Mesenchymal stem cell (in vitro differentiated cells and primary cell): ENCODE measurements around the gene ACSM4.

Experiments used
- DNase-seq: peaks from one replicate; pipeline ENCODE4 v3.0.0-alpha.2; 2013
- H2AFZ ChIP-seq: one replicate; pipeline ENCODE4 v1.6.1; 2013; ENCODE audit warnings: low read depth, mild to moderate bottlenecking, control low read depth, inconsistent platforms, low read length, moderate library complexity
- H2AK5ac ChIP-seq: 2 replicates; pipeline ENCODE4 v1.6.1; 2013; ENCODE audit warnings: low read length, moderate library complexity, mild to moderate bottlenecking, inconsistent platforms; ENCODE audit not compliant: severe bottlenecking
- H2BK120ac ChIP-seq: one replicate; pipeline ENCODE4 v1.6.1; 2013; ENCODE audit warnings: low read depth, mild to moderate bottlenecking, inconsistent platforms, low read length, moderate library complexity
- H2BK12ac ChIP-seq, 2 experiments: one replicate each; pipeline ENCODE4 v1.6.1; 2013; ENCODE audit warnings: inconsistent platforms in 2 of 2, low read length in 2 of 2, mild to moderate bottlenecking in 2 of 2, moderate library complexity in 2 of 2, control low read depth in 1 of 2
- H2BK15ac ChIP-seq: one replicate; pipeline ENCODE4 v1.6.1; 2013; ENCODE audit warnings: mild to moderate bottlenecking, low read depth, inconsistent platforms; ENCODE audit not compliant: poor library complexity, severe bottlenecking
- H2BK5ac ChIP-seq: 2 replicates; pipeline ENCODE4 v1.6.1; 2013; ENCODE audit warnings: low read depth, mild to moderate bottlenecking, low read length, control low read depth, inconsistent platforms; ENCODE audit not compliant: poor library complexity, severe bottlenecking
- H3K14ac ChIP-seq, 2 experiments: one replicate each; pipeline ENCODE4 v1.6.1; 2013; ENCODE audit warnings: inconsistent platforms in 2 of 2, low read length in 2 of 2, control low read depth in 1 of 2, mild to moderate bottlenecking in 1 of 2, moderate library complexity in 1 of 2
- H3K18ac ChIP-seq, 2 experiments: one replicate each; pipeline ENCODE4 v1.6.1; 2013; ENCODE audit warnings: inconsistent platforms in 2 of 2, low read length in 2 of 2, control low read depth in 1 of 2, low read depth in 1 of 2, mild to moderate bottlenecking in 1 of 2
- H3K23ac ChIP-seq, 2 experiments: one replicate each; pipeline ENCODE4 v1.6.1; 2013; ENCODE audit warnings: inconsistent platforms in 2 of 2, low read length in 2 of 2, mild to moderate bottlenecking in 2 of 2, moderate library complexity in 2 of 2, control low read depth in 1 of 2
- H3K27ac ChIP-seq: 2 replicates; pipeline ENCODE4 v1.5.1; 2013; ENCODE audit warnings: mild to moderate bottlenecking, moderate library complexity, low read length, control low read depth, inconsistent platforms; ENCODE audit not compliant: poor library complexity, severe bottlenecking
- H3K27me3 ChIP-seq, 2 experiments: 2 replicates each; pipeline versions ENCODE4 v1.6.1 to v1.7.0; 2013; ENCODE audit warnings: low read length in 2 of 2, mild to moderate bottlenecking in 2 of 2, moderate library complexity in 2 of 2, control low read depth in 1 of 2, inconsistent platforms in 1 of 2; ENCODE audit not compliant: control insufficient read depth in 1 of 2, insufficient read depth in 1 of 2
- H3K36me3 ChIP-seq, 2 experiments: 2 replicates each; pipeline versions ENCODE4 v1.6.1 to v1.7.0; 2013; ENCODE audit warnings: low read length in 2 of 2, control low read depth in 1 of 2, inconsistent platforms in 1 of 2, low read depth in 1 of 2, mild to moderate bottlenecking in 1 of 2; ENCODE audit not compliant: insufficient read depth in 2 of 2, control insufficient read depth in 1 of 2
- H3K4ac ChIP-seq, 2 experiments: one replicate each; pipeline ENCODE4 v1.6.1; 2013; ENCODE audit warnings: inconsistent platforms in 2 of 2, low read length in 2 of 2, mild to moderate bottlenecking in 2 of 2, moderate library complexity in 2 of 2, control low read depth in 1 of 2, low read depth in 1 of 2
- H3K4me1 ChIP-seq: 2 replicates; pipeline ENCODE4 v1.6.1; 2013; ENCODE audit warnings: low read depth, low read length, control low read depth; ENCODE audit not compliant: control insufficient read depth, insufficient read depth
- H3K4me2 ChIP-seq: 2 replicates; pipeline ENCODE4 v1.6.1; 2013; ENCODE audit warnings: low read length, mild to moderate bottlenecking, inconsistent platforms; ENCODE audit not compliant: poor library complexity, severe bottlenecking
- H3K4me3 ChIP-seq, 2 experiments: 2 replicates each; pipeline versions ENCODE4 v1.5.1 to v1.7.0; 2013; ENCODE audit warnings: low read length in 2 of 2, mild to moderate bottlenecking in 2 of 2, control low read depth in 1 of 2, low read depth in 1 of 2; ENCODE audit not compliant: insufficient read depth in 1 of 2
- H3K79me1 ChIP-seq: replicated peaks from 2 replicates; pipeline ENCODE4 v1.6.1; 2013; ENCODE audit warnings: mild to moderate bottlenecking, control low read depth, low read length, inconsistent platforms; ENCODE audit not compliant: poor library complexity, severe bottlenecking
- H3K9ac ChIP-seq: 2 replicates; pipeline ENCODE4 v1.7.0; 2013; ENCODE audit warnings: mild to moderate bottlenecking, low read length, moderate library complexity
- H3K9me3 ChIP-seq: 2 replicates; pipeline ENCODE4 v1.7.0; 2013; ENCODE audit warnings: mild to moderate bottlenecking, low read length; ENCODE audit not compliant: control insufficient read depth
- H4K8ac ChIP-seq: one replicate; pipeline ENCODE4 v1.6.1; 2013; ENCODE audit warnings: inconsistent platforms, mild to moderate bottlenecking, low read length, moderate library complexity
- H4K91ac ChIP-seq: one replicate; pipeline ENCODE4 v1.6.1; 2013; ENCODE audit warnings: mild to moderate bottlenecking, low read length, inconsistent platforms
- WGBS: methylation state at CpG from one replicate; pipeline ENCODE4 v1.1.7; 2013; ENCODE audit warnings: mixed read lengths; 5-methylcytosine and 5-hydroxymethylcytosine counted together

ACSM4 gene

DNA sequence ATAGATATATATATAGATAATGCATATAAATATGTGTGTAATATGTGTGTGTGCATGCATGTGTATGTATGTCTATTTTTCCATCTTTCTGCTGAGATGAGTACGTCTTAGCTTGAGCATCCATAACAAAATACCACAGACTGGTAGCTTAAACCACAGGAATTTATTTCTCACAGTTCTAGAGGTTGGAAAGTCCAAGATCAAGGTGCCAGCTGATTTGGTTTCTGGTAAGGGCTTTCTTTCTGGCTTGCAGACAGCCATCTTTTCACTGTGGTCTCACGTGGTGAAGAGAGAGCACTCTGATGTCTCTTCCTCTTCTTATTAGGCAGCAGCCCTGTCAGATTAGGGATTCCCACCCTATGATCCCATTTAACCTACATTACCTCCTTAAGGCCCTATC is 47.3 kb downstream of the ACSM4 start:
- Histone ChIP-seq H2BK12ac (no peak overlapping the region), H2BK5ac (no peak overlapping the region), H3K14ac (no peak overlapping the region), H3K23ac (no peak overlapping the region), H3K4me2 (no peak overlapping the region), H3K36me3 (no peaks in the 10 kb centered on the region), H3K79me1 (no peaks in the 10 kb centered on the region), H2AFZ (no peak overlapping the region), H3K4me3 (no peak overlapping the region), H3K4me1 (no peaks in the 10 kb centered on the region), H3K27me3 (peaks cover 0 to 6% of the 10 kb centered on the region in 2 experiments), H3K9ac (no peak overlapping the region), H2BK15ac (no peak overlapping the region), H4K8ac (no peak overlapping the region), H3K27ac (no peak overlapping the region), H2BK120ac (no peak overlapping the region), H3K18ac (no peak overlapping the region), H4K91ac (no peak overlapping the region), H3K9me3 (no peaks in the 10 kb centered on the region), H2AK5ac (no peak overlapping the region), H3K4ac (no peak overlapping the region)
- no peak for DNase-seq
- WGBS: 80% methylated on average over 1 of the region's 2 CpGs

DNA sequence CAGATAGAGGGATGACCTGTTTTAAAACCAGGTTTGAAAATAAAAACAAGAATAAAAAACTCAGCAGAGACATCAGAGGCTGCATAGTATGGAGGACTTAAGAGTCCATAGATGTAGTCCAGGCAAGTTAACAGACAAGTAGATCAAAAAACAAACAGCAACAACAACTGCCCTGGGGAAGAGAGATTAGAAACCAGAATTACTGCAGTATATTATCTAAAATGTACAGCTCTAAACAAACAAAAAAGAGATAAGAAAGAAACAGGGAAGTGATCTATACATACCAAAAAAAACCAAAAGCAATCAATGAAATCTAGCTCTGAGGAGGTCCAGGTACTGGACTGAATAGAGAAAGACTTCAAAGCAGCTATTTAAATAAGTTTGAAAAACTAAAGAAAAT is 48.8 kb downstream of the ACSM4 start:
- Histone ChIP-seq H3K9ac (no peak overlapping the region), H3K9me3 (no peaks in the 10 kb centered on the region), H4K8ac (no peak overlapping the region), H3K4me1 (no peaks in the 10 kb centered on the region), H2AK5ac (no peak overlapping the region), H2BK15ac (no peak overlapping the region), H3K14ac (no peak overlapping the region), H3K23ac (no peak overlapping the region), H2BK12ac (no peak overlapping the region), H3K4me3 (no peak overlapping the region), H2AFZ (no peak overlapping the region), H3K4ac (no peak overlapping the region), H3K36me3 (no peaks in the 10 kb centered on the region), H3K27ac (no peak overlapping the region), H2BK120ac (no peak overlapping the region), H3K4me2 (no peak overlapping the region), H3K27me3 (peaks cover 0 to 9% of the 10 kb centered on the region in 2 experiments), H3K79me1 (no peaks in the 10 kb centered on the region), H4K91ac (no peak overlapping the region), H3K18ac (no peak overlapping the region), H2BK5ac (no peak overlapping the region)
- no peak for DNase-seq

DNA sequence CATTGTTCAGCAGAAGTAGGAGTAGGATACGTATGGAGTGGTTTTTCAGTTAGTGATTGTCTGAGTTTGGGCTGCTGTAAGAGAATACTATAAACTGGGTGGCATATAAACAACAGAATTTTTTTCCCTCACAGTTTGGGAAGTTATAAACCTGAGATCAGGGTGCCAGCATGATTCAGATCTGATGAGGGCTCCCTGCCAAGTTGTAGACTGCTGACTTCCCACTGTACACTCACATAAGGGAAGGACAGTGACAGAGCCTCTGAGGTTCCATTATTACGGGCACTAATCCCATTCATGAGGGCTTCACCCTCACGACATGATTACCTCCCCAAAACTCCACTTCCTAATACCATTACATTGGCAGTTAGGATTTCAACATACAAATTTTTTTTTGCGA is 50.7 kb downstream of the ACSM4 start:
- WGBS: 88% methylated on average over 3 of the region's 4 CpGs
- Histone ChIP-seq H3K4me1 (no peaks in the 10 kb centered on the region), H3K23ac (no peak overlapping the region), H2BK12ac (no peak overlapping the region), H3K27me3 (peaks cover 0 to 9% of the 10 kb centered on the region in 2 experiments), H2AK5ac (no peak overlapping the region), H3K9me3 (no peaks in the 10 kb centered on the region), H3K27ac (no peak overlapping the region), H2BK5ac (no peak overlapping the region), H2AFZ (no peak overlapping the region), H3K14ac (no peak overlapping the region), H3K18ac (no peak overlapping the region), H3K4me2 (no peak overlapping the region), H3K4ac (no peak overlapping the region), H3K9ac (no peak overlapping the region), H4K91ac (no peak overlapping the region), H2BK15ac (no peak overlapping the region), H3K36me3 (no peaks in the 10 kb centered on the region), H2BK120ac (no peak overlapping the region), H4K8ac (no peak overlapping the region), H3K4me3 (no peak overlapping the region), H3K79me1 (no peaks in the 10 kb centered on the region)
- no peak for DNase-seq

DNA sequence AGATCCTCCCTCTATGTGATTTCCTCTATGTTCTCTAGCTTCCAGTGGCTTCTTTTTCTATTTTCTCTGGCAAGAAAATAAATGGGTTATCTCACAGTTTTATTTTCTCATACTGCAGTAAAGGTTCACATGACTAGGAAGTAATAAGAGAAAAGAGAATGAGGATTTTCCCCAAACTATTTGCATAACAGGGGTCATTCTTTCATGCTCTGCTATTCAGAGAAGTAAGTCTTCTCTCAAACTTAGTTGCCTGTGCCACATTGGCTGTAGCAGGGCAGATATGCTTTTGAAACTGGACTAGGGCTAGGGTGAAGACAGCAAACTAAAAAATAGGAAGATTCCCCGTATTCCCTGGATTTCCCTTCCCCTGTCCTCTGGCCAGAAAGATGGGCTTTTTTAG is 57.4 kb downstream of the ACSM4 start:
- no peaks in the 10 kb centered on the region for H3K79me1 ChIP-seq
- 100% methylated on average over 1 of the region's 1 CpG for WGBS
- H2BK120ac ChIP-seq: no peak overlapping the region
- H2BK5ac ChIP-seq: no peak overlapping the region
- H3K14ac ChIP-seq: no peak overlapping the region
- DNase-seq: no peak
- H3K27ac ChIP-seq: no peak overlapping the region
- no peak overlapping the region for H3K4me2 ChIP-seq
- no peak overlapping the region for H2AK5ac ChIP-seq
- H3K27me3 ChIP-seq: peaks cover 0 to 2% of the 10 kb centered on the region in 2 experiments
- no peak overlapping the region for H2BK15ac ChIP-seq
- H3K4me1 ChIP-seq: no peaks in the 10 kb centered on the region
- H4K91ac ChIP-seq: no peak overlapping the region
- no peak overlapping the region for H3K23ac ChIP-seq
- H3K9me3 ChIP-seq: no peaks in the 10 kb centered on the region
- no peak overlapping the region for H2BK12ac ChIP-seq
- no peak overlapping the region for H3K4me3 ChIP-seq
- no peak overlapping the region for H4K8ac ChIP-seq
- no peak overlapping the region for H3K9ac ChIP-seq
- no peak overlapping the region for H3K4ac ChIP-seq
- H3K18ac ChIP-seq: no peak overlapping the region
- no peaks in the 10 kb centered on the region for H3K36me3 ChIP-seq
- no peak overlapping the region for H2AFZ ChIP-seq
